DND-41 (cell line): ENCODE results near the gene SLC22A12.

Source experiments
- CTCF ChIP-seq: IDR thresholded peaks from 2 replicates; pipeline ENCODE4 v1.5.1; 2012; ENCODE audit warnings: borderline replicate concordance, low read length, moderate library complexity, mild to moderate bottlenecking; ENCODE audit not compliant: poor library complexity, severe bottlenecking; ENCODE audit errors: extremely low read depth
- EZH2 ChIP-seq: IDR thresholded peaks from 3 replicates; pipeline ENCODE4 v1.6.1; 2012; ENCODE audit warnings: borderline replicate concordance, low read depth, mild to moderate bottlenecking, moderate library complexity, low read length, inconsistent platforms; ENCODE audit not compliant: severe bottlenecking

GRCh38 chr11:64611869-64612646 lies 21.0 kb downstream of the SLC22A12 start:
- TF ChIP-seq CTCF (no peak), EZH2 (no peak)
